Stimulated activated CD4-positive, alpha-beta T cell treated with anti-CD3 and anti-CD28 coated beads, Interleukin-1b, Interleukin-23, amount 100 ng/mL, for 1 hour (primary cell): Measurements from ENCODE around the gene MRPL12.
"Not testable (repeated sequence)": the region's sequence is repeated elsewhere in the genome, so short reads cannot be mapped to it uniquely, and the experiment has no call there.

Source experiments
- DNase-seq, 2 donors: peaks; one replicate each; pipeline ENCODE4 v3.0.0-alpha.2; 2020; ENCODE audit warnings: low read depth in 2 of 2

MRPL12 gene

GRCh38 chr17:81702934-81703746 lies at the start of gene MRPL12:
Gene MRPL12 (plus strand): TSS chr17:81703367. CDS start chr17:81703502, 135 bp downstream.
- DNase-seq, result peak; percentile 68 to 77

- no peak for DNase-seq
Measured at GRCh38 chr17:81655378-81656117, 47.6 kb upstream of the MRPL12 start.

DNA sequence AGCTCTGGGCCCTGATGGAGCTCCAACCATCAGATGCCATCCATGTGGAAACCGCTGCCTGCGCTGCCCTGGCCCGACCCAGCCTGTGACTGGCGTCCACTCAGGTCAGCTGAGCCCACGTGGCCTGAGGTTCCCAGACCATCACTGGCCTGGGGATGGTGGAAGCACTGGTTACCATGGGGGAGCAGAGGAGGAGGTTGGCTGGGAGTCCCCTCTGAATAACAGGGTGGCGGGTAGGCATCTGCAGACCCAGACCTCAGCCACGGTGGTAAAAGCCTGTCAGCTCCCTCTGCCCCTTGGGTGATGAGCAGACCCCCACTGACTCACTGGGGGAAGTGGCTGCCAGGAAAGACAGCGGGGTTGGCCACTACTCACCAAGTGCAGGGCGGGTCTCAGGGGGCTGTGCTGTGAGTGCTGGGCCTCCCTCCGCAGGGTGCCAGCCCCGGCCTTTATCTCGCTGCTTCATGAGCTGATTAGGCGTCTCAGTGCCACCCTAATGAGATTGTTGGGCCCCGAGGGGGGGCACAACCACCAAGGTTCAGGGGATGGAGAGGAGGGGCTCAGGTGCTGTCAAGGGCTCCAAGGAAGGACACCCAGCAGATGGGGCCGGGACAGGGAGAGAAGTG lies 46.9 kb upstream of the MRPL12 start, which contains the start of gene PDE6G:
Gene PDE6G (minus strand): TSS at position 425 of the 626 bp plus-strand sequence. CDS start 3,237 bp downstream, outside the sequence.
- DNase-seq, result no peak

GRCh38 chr17:81656835-81657234 lies 46.3 kb upstream of the MRPL12 start:
- no peak for DNase-seq

GRCh38 chr17:81659038-81659437 lies 44.1 kb upstream of the MRPL12 start:
- DNase-seq, result no peak

DNA sequence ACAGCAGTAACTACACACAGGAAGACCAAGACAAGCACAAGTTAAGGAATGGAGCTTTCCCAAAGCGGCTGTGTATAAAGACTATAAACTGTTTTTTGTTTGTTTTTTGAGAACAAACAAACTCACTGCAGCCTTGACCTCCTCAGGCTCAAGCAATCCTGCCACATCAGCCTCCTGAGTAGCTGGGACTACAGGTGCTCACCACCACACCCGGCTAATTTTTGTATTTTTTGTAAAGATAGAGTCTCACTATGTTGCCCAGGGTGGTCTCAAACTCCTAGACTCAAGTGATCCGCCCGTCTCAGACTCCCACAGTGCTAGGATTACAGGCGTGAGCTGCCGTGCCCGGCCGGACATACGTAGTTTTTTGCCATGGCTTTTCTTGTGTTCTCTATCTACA lies 42.7 kb upstream of the MRPL12 start:
- DNase-seq, result no peak

DNA sequence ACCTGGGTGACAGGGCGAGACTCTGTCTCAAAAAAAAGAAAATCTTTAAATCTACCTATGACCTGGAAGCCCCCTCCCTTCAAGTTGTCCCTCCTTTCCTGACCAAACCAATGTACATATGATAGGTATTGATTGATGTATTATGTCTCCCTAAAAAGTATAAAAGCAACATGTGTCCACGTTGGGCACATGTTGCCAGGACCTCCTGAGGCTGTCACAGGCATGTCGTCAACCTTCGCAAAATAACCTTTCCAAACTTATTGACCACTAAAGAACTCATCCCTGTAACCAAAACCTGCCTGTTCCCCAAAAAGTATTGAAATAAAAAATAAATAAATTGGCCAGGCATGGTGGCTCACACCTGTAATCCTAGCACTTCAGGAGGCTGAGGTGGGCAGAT lies 41.2 kb upstream of the MRPL12 start:
- no peak for DNase-seq

GRCh38 chr17:81664051-81664470 lies 39.1 kb upstream of the MRPL12 start:
- DNase-seq, result no peak

DNA sequence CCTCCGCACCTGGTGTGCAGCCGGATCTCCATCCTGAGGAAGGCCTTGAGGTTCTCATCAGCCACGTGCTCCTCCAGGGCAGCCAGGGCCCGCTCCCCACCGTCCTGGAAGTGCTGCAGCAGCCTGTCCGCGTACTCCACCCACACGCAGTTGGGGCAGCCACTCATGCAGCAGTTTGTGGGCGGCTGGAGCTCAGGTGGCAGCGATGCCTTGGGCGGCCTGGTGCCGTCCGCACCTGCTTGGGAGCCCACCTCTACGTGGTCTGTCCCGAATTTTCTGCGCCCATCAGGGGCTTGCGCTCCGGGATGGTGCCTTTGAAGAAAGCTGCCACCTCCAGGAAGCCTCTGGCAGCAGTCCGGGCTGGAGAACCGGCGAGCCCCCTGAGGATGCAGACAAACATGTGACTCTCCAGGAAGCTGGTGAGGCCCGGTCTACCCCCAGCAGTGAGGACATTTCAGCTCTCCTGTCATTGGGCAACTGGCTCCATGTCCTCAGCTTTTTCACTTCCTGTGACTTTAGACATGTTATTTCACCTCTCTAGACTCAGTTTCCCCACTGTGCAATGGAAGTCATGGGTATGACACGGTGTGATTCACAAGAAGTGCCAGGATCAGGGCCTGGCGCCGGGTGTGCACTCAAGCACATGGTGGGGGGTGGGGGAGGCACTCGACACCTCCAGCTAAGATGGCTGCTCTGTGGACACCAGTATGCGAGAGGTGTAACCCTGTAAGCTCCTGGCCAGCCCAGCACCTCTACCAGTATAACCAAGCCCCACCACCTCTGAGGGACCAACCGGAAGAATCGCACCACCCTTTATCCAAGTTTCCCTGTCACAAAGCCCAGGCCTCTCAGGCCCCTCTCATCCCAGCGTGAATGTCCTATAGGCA lies 37.7 kb upstream of the MRPL12 start:
- DNase-seq, result peak in 1 of 2 donors; percentile 46

DNA sequence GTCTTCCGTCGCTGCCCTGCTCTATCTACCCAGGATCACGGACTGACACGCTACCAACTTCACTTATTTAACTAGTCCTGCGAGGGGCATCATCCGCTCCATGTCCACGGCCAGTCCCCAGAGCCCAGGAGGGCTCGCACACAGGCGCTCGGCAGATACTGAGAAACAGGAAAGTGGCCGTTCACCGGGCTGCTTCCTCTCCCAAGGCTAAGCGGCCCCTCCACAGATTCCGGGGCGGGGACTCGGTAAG lies 37.1 kb upstream of the MRPL12 start:
- no peak for DNase-seq

DNA sequence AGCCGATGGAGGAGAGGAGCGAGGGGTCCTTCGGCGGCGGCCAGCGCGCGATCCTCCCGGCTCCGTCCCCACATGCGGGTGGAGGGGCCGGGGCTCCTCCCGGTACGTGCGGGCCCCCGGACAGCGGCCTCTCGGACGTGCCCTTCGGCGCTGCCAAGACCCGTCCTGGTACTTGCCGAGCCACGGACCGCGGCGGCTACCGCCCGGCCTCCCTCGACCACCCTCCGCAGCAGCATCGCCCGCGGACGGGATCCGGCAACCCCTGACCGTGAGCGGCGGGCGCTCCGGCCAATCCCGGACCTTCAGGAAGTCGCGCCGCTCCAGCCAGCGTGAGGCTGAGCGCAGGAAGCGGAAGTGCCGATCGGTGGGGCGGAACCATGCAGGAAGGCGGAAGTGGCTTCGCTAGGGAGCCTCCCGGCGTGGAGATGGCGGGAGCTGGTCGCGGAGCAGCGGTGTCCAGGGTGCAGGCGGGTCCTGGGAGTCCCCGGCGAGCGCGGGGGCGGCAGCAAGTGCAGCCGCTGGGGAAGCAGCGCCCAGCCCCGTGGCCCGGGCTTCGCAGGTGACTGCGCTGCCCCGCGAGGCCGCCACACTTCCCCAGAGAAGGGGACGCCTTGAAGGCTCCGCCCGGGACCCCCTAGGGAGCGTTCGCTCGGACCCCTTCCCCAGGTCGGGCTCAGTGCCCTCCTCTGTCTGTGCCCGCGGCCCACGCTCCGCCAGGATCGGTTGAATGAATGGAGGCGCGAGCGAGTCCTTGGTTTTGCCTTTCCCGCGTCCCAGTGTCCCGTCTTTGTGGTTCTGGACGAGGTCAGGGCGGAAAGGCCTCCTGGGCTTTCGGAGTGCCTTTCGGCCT lies 36.6 kb upstream of the MRPL12 start, which contains the start of the genes CCDC137 and OXLD1:
Gene CCDC137 (plus strand): TSS at position 396 of the 850 bp plus-strand sequence. CDS start 30 bp downstream, at position 426.
Gene OXLD1 (minus strand): TSS at position 264 of the 850 bp plus-strand sequence. CDS start 28 bp downstream, at position 236.
- peak; percentile 72 to 80 for DNase-seq

- DNase-seq, result no peak
Measured at GRCh38 chr17:81667754-81668153, 35.4 kb upstream of the MRPL12 start.

- DNase-seq, result no peak
Measured at GRCh38 chr17:81672504-81672903, 30.7 kb upstream of the MRPL12 start.

DNA sequence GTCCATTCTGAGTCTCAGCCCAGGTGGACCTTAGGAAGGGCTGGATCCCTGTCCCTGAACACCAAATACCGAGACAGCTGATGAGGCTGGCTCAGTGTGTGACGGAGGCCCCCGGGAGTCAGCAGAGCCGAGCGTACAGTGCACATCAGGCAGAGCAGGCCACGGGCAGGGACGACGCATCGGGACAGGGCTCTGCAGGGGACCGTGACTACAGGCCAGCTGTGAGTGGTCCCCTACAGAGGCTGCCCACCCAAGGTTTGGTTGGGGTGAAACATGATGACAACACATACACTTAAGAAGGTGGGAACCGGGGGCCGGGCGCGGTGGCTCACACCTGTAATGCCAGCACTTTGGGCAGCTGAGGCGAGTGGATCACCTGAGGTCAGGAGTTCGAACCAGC lies 30.2 kb upstream of the MRPL12 start:
- no peak for DNase-seq

- no peak for DNase-seq
Measured at GRCh38 chr17:81673561-81674258, 29.5 kb upstream of the MRPL12 start.

DNA sequence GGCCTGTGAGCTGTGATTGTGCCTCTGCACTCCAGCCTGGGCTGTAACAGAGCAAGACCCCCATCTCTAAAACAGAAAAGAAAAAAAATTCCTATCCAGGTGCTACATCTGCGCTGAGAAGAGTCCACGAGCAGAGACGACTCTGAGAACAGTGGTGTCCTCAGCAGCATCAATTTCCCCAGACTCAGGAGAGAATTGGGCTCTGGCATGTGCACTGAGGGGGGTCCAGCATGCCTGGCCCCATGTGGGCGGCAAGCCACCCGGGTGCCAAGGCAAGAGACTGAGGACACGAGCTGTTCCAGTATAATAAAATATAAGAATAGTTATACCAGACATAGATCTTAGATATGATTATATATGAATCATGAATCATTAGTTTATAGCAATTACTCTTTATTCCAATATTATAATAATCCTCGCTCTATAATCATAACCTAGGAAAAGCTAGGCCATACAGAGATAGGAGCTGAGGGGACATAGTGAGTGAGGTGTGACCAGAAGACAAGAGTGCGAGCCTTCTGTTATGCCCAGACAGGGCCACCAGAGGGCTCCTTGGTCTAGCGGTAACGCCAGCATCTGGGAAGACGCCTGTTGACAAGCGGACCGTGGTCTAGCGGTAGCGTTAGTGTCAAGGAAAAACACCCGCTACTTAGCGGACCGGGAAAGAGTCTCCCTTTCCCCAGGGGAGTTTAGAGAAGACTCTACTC lies 27.5 kb upstream of the MRPL12 start:
- not testable (repeated sequence) for DNase-seq

DNA sequence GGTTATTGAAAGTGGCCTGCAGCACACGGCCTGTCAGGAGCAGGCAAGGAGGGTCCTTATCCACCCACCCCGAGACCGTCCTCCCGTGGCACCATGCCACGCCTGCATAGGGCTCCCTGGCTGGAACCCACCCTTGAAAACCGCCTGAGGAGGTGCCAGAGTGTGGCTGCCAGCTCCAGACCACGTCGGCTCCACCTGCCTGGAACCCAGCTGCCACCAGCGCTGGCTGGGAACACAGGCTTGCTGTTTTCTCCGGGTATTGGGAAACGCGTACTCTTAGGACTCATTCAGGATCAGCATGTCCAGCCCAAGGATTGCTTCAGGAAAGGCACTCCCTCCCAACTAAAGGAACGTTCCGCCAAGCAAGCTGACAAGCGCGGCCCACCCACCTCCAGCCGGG lies 26.3 kb upstream of the MRPL12 start:
- DNase-seq, result no peak

GRCh38 chr17:81680150-81680549 lies 23.0 kb upstream of the MRPL12 start:
- no peak for DNase-seq

DNA sequence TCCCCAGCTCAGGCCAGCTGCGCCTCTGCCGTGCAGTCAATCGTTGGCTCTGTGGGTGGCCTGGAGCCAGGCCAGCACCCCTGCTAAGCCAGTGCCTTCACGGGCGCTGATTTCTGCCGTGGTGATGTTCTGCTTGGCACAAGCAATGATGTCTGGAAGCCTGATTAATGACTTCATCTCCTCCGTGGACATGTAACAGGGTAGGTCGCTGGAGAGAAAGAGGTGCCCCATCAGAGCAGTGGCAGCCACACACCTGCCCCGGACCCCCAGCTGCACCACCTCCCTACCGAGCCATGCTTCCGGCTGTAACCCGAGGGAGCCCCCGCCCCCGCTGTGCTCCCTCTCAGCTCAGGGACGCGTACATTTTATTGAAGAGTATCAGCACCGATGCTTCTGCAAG lies 21.5 kb upstream of the MRPL12 start:
- no peak for DNase-seq
